Endothelial cell of hepatic sinusoid (primary cell): Measurements from ENCODE around the gene SSH3.

Source experiments
- in situ Hi-C: cut with HindIII; loops from 2 replicates; pipeline ENCODE4 v1.10.0; 2017; ENCODE audit warnings: low sequenced_read_pairs

SSH3 gene

GRCh38 chr11:67268081-67268961, 35.0 kb upstream of the SSH3 start:
- in situ Hi-C loops, result no loop called here

GRCh38 chr11:67268962-67269268, 34.4 kb upstream of the SSH3 start:
- in situ Hi-C loops, result no loop called here

- in situ Hi-C loops, result no loop called here
Observed at GRCh38 chr11:67269401-67270255, 33.7 kb upstream of the SSH3 start.

GRCh38 chr11:67270256-67271204, 32.8 kb upstream of the SSH3 start:
- in situ Hi-C loops, result no loop called here

- in situ Hi-C loops, result no loop called here
Observed at GRCh38 chr11:67271205-67271540, 32.2 kb upstream of the SSH3 start.

- in situ Hi-C loops, result no loop called here
Observed at GRCh38 chr11:67271541-67272284, 31.6 kb upstream of the SSH3 start.

GRCh38 chr11:67272327-67273259, 30.7 kb upstream of the SSH3 start:
- in situ Hi-C loops, result no loop called here

GRCh38 chr11:67273260-67273990, 29.9 kb upstream of the SSH3 start:
- in situ Hi-C loops, result no loop called here

- in situ Hi-C loops, result no loop called here
Observed at GRCh38 chr11:67274768-67275605, 28.3 kb upstream of the SSH3 start.

- in situ Hi-C loops, result no loop called here
Observed at GRCh38 chr11:67275606-67276409, 27.5 kb upstream of the SSH3 start.

GRCh38 chr11:67276781-67277230, 26.5 kb upstream of the SSH3 start:
- in situ Hi-C loops, result no loop called here

- in situ Hi-C loops, result no loop called here
Observed at GRCh38 chr11:67277231-67277961, 25.9 kb upstream of the SSH3 start.

- in situ Hi-C loops, result no loop called here
Observed at GRCh38 chr11:67278135-67278938, 25.0 kb upstream of the SSH3 start.

GRCh38 chr11:67278939-67279588, 24.3 kb upstream of the SSH3 start:
- in situ Hi-C loops, result no loop called here
